ENCODE data around the gene HAUS2. TPM values are rescaled to one million over a fixed set of nuclear protein-coding genes. Genes with fewer than 3 reads are reported as not detected.

HAUS2 gene
- total and polyA plus RNA-seq, 7 donors: 11.1 to 24.6 (median 18.3) TPM

GRCh38 chr15:42523331-42523730, 25.3 kb upstream of the HAUS2 start:
- DNase-seq: no peak
- peaks cover 0 to 66% (median 7%) of the 10 kb centered on the region in 4 donors for H3K36me3 ChIP-seq
- intact Hi-C loops (cut with DNase I): no loop called here

GRCh38 chr15:42528970-42529369, 19.7 kb upstream of the HAUS2 start:
- intact Hi-C loops (cut with DNase I): no loop called here
- WGBS, 2 donors: 82 to 87% methylated on average over 3 of the region's 3 CpGs
- Histone ChIP-seq H3K4me1 (no peaks in the 10 kb centered on the region), H3K36me3 (peaks cover 0 to 72% (median 4%) of the 10 kb centered on the region in 4 donors), H3K27ac (no peak overlapping the region), H3K27me3 (no peaks in the 10 kb centered on the region), H3K4me3 (no peak overlapping the region), H3K9me3 (no peaks in the 10 kb centered on the region)
- DNase-seq: no peak
- TF ChIP-seq POLR2A (IDR thresholded peaks at IDR 0.05) (no peak), EP300 (IDR thresholded peaks at IDR 0.05) (no peak), POLR2AphosphoS5 (IDR thresholded peaks at IDR 0.05) (no peak)
- TF ChIP-seq, protein P1, sequence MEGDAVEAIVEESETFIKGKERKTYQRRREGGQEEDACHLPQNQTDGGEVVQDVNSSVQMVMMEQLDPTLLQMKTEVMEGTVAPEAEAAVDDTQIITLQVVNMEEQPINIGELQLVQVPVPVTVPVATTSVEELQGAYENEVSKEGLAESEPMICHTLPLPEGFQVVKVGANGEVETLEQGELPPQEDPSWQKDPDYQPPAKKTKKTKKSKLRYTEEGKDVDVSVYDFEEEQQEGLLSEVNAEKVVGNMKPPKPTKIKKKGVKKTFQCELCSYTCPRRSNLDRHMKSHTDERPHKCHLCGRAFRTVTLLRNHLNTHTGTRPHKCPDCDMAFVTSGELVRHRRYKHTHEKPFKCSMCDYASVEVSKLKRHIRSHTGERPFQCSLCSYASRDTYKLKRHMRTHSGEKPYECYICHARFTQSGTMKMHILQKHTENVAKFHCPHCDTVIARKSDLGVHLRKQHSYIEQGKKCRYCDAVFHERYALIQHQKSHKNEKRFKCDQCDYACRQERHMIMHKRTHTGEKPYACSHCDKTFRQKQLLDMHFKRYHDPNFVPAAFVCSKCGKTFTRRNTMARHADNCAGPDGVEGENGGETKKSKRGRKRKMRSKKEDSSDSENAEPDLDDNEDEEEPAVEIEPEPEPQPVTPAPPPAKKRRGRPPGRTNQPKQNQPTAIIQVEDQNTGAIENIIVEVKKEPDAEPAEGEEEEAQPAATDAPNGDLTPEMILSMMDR (IDR thresholded peaks at IDR 0.05): no peak

More at GRCh38 chr15:42523331-42523730, 25.3 kb upstream of the HAUS2 start:
- H3K4me1 ChIP-seq: no peaks in the 10 kb centered on the region
- no peak overlapping the region for H3K4me3 ChIP-seq
- no peak overlapping the region for H3K27ac ChIP-seq
- no peaks in the 10 kb centered on the region for H3K27me3 ChIP-seq
- WGBS, 2 donors: 19 to 71% methylated on average over 2 of the region's 2 CpGs
- TF ChIP-seq, protein P1 (IDR thresholded peaks at IDR 0.05): no peak
- TF ChIP-seq POLR2AphosphoS5 (IDR thresholded peaks at IDR 0.05) (no peak), EP300 (IDR thresholded peaks at IDR 0.05) (no peak), POLR2A (IDR thresholded peaks at IDR 0.05) (no peak)
- H3K9me3 ChIP-seq: no peaks in the 10 kb centered on the region

GRCh38 chr15:42533246-42533645, 15.4 kb upstream of the HAUS2 start:
- peaks cover 0 to 77% (median 3%) of the 10 kb centered on the region in 4 donors for H3K36me3 ChIP-seq
- DNase-seq: no peak
- WGBS, 2 donors: 87 to 94% methylated on average over 1 of the region's 1 CpG

GRCh38 chr15:42544853-42545629, 3.6 kb upstream of the HAUS2 start:
- peaks cover 6 to 51% (median 18%) of the 10 kb centered on the region in 4 donors for H3K36me3 ChIP-seq
- H3K4me3 ChIP-seq: no peak overlapping the region
- no peaks in the 10 kb centered on the region for H3K9me3 ChIP-seq
- H3K4me1 ChIP-seq: peaks cover 0 to 26% (median 23%) of the 10 kb centered on the region in 4 donors
- TF ChIP-seq EP300 (IDR thresholded peaks at IDR 0.05): no peak
- TF ChIP-seq POLR2AphosphoS5 (IDR thresholded peaks at IDR 0.05): no peak
- TF ChIP-seq, protein P1 (IDR thresholded peaks at IDR 0.05): no peak
- TF ChIP-seq POLR2A (IDR thresholded peaks at IDR 0.05): no peak
- H3K27me3 ChIP-seq: no peaks in the 10 kb centered on the region
- 88 to 92% methylated on average over 4 of the region's 4 CpGs for WGBS, 2 donors
- DNase-seq: no peak
- no peak overlapping the region for H3K27ac ChIP-seq
- intact Hi-C loops (cut with DNase I): loop anchor here (5.0 kb wide), 2 partner anchors 37 to 48 kb away; partner anchors contain the start of gene SNAP23

More at GRCh38 chr15:42533246-42533645, 15.4 kb upstream of the HAUS2 start:
- no peaks in the 10 kb centered on the region for H3K4me1 ChIP-seq
- no peaks in the 10 kb centered on the region for H3K9me3 ChIP-seq
- no peaks in the 10 kb centered on the region for H3K27me3 ChIP-seq
- TF ChIP-seq POLR2AphosphoS5 (IDR thresholded peaks at IDR 0.05) (no peak), POLR2A (IDR thresholded peaks at IDR 0.05) (no peak), EP300 (IDR thresholded peaks at IDR 0.05) (no peak)
- TF ChIP-seq, protein P1 (IDR thresholded peaks at IDR 0.05): no peak
- H3K4me3 ChIP-seq: no peak overlapping the region
- H3K27ac ChIP-seq: no peak overlapping the region
- intact Hi-C loops (cut with DNase I): no loop called here
